Right atrium auricular region (tissue), 2 donors: Measurements from ENCODE around the gene REEP6. TPM values are rescaled to one million over a fixed set of nuclear protein-coding genes. Genes with fewer than 3 reads are reported as not detected.
"Not testable (repeated sequence)": the region's sequence is repeated elsewhere in the genome, so short reads cannot be mapped to it uniquely, and the experiment has no call there.

ENCODE experiments used
- DNase-seq: peaks from one replicate; pipeline ENCODE4 v3.0.0-alpha.2; 2019; ENCODE audit warnings: low spot score
- H3K27ac ChIP-seq, 2 donors: fragments of 200-600 bp; sonication (generic); 1 replicate in 1 of 2; 2 replicates in 1 of 2; pipeline ENCODE4 v1.5.1; 2016 to 2019
- H3K27me3 ChIP-seq, 2 donors: fragments of 200-600 bp; sonication (generic); one replicate each; pipeline versions ENCODE4 v1.5.1 to v1.6.0; 2017 to 2019
- H3K36me3 ChIP-seq: fragments of 200-600 bp; sonication (generic); one replicate; pipeline ENCODE4 v1.5.1; 2016
- H3K4me1 ChIP-seq, 2 donors: fragments of 200-600 bp; sonication (generic); one replicate each; pipeline versions ENCODE4 v1.5.1 to v1.6.0; 2017 to 2019
- H3K4me3 ChIP-seq, 2 donors: fragments of 200-600 bp; sonication (generic); 1 replicate in 1 of 2; 2 replicates in 1 of 2; pipeline ENCODE4 v1.5.1; 2017 to 2019; ENCODE audit warnings: mild to moderate bottlenecking in 1 of 2, moderate library complexity in 1 of 2
- H3K9me3 ChIP-seq, 2 donors: fragments of 200-600 bp; sonication (generic); one replicate each; pipeline ENCODE4 v1.5.1; 2019
- total RNA-seq, 2 donors: library from RNA; depleted of rRNA; stranded (reverse); fragments of >200 nt; gene quantifications; one replicate each; pipeline ENCODE4 v1.1.0, GENCODE V29; 2016
- TF ChIP-seq, protein P1 (sequence below), 2 donors: fragments of 200-600 bp; sonication (generic); IDR thresholded peaks; one replicate each; pipeline ENCODE4 v1.5.1; 2019; ENCODE audit warnings: antibody characterized with exemption in 2 of 2

REEP6 gene
- total RNA-seq, 2 donors from 2014 or later = 1.3 to 2.3 TPM

DNA sequence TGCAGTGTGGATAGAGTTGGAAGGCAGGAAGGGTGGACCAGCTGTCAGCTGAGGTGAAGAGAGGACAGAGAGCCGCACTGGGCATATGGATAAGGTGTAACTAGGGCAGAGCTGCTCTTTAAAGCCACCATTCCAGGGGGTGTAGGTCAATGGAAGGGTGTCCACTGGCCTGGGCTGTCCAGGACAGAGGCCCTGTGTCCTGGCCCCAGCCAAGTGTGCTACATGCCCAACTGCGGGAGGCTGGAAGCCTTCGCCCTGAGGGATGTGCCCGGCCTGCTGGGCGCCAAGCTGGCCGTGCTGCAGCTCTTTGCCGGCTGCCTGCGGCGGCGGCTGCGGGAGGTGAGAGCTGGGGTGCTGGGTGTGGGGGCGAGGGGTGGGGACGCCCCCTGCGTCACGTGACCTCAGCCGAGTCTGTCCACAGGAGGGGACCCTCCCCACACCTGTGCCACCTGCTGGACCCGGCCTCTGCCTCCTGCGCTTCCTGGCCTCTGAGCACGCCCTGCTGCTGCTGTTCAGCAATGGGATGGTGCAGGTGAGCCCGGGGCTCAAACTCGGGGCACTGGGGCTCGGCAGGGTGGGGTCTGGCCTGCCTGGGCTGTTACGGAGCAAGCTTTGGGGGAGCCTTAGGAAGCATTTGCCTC is 42.6 kb downstream of the REEP6 start:
- Histone ChIP-seq H3K27me3 (no peaks in the 10 kb centered on the region), H3K27ac (no peak overlapping the region), H3K4me1 (no peaks in the 10 kb centered on the region), H3K4me3 (no peak overlapping the region), H3K9me3 (no peaks in the 10 kb centered on the region), H3K36me3 (no peaks in the 10 kb centered on the region)
- TF ChIP-seq, protein P1, sequence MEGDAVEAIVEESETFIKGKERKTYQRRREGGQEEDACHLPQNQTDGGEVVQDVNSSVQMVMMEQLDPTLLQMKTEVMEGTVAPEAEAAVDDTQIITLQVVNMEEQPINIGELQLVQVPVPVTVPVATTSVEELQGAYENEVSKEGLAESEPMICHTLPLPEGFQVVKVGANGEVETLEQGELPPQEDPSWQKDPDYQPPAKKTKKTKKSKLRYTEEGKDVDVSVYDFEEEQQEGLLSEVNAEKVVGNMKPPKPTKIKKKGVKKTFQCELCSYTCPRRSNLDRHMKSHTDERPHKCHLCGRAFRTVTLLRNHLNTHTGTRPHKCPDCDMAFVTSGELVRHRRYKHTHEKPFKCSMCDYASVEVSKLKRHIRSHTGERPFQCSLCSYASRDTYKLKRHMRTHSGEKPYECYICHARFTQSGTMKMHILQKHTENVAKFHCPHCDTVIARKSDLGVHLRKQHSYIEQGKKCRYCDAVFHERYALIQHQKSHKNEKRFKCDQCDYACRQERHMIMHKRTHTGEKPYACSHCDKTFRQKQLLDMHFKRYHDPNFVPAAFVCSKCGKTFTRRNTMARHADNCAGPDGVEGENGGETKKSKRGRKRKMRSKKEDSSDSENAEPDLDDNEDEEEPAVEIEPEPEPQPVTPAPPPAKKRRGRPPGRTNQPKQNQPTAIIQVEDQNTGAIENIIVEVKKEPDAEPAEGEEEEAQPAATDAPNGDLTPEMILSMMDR (IDR thresholded peaks at IDR 0.05) = no peak
- DNase-seq = no peak

DNA sequence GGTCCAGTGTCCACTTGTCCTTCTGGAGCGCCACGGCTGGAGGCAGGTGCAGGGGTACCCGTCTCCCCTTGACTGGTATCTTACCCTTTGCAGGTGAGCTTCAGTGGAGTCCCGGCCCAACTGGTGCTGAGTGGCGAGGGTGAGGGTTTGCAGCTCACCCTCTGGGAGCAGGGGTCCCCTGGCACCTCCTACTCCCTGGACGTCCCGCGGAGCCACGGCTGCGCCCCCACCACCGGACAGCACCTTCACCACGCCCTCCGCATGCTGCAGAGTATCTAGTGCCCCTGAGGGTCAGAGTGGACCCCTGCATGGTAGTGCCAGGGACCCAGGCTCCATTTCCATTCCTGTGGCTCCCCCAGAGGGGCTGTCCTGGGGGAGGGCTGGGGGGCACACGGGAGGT is 44.0 kb downstream of the REEP6 start:
- no peak overlapping the region for H3K27ac ChIP-seq
- TF ChIP-seq, protein P1 (IDR thresholded peaks at IDR 0.05) = no peak
- peaks cover 0 to 7% of the 10 kb centered on the region in 2 donors for H3K4me1 ChIP-seq
- no peaks in the 10 kb centered on the region for H3K36me3 ChIP-seq
- no peak overlapping the region for H3K4me3 ChIP-seq
- H3K9me3 ChIP-seq = no peaks in the 10 kb centered on the region
- DNase-seq = no peak
- no peaks in the 10 kb centered on the region for H3K27me3 ChIP-seq

DNA sequence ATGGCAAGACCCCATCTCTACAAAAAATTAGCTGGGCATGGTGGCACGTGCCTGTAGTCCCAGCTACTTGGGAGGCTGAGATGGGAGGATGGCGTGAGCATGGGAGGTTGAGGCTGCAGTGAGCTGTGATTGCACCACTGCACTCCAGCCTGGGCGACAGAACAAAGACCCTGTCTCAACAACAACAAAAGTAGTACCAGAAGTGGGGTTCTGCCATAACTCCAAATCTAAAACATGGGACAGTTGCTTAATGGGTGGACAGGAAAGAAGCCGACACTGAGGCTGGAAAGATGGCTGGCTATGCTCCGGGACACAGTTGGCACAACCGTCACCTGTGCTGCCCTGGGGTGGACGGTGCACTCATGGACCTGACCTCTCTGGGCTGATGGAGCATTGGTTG is 44.7 kb downstream of the REEP6 start:
- H3K27me3 ChIP-seq, H3K4me3 ChIP-seq, DNase-seq, H3K36me3 ChIP-seq, H3K27ac ChIP-seq, H3K9me3 ChIP-seq: not testable (repeated sequence)
- peaks cover 0 to 14% of the 10 kb centered on the region in 2 donors for H3K4me1 ChIP-seq

DNA sequence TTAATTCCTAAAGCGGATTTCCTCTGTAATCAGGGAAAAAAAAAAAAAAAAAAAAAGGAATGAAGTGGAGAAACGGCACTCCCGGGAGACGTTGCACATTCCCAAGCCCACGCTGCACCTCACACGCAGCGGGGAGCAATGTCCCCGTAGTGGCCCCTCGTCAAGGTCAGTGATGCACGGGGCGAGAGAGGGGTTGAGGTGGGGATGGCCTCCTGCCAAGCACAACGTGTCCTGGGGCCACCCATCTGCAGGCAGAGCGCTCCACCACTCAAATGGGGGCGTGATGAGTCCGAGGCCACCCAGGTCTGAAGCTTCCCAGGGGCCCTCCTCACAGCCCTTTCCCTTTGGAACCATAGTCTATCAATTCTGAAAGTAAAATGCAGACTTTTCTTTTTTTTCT is 48.0 kb downstream of the REEP6 start:
- no peaks in the 10 kb centered on the region for H3K27me3 ChIP-seq
- no peaks in the 10 kb centered on the region for H3K36me3 ChIP-seq
- H3K4me1 ChIP-seq = peaks cover 0 to 15% of the 10 kb centered on the region in 2 donors
- no peak overlapping the region for H3K4me3 ChIP-seq
- TF ChIP-seq, protein P1 (IDR thresholded peaks at IDR 0.05) = no peak
- H3K27ac ChIP-seq = no peak overlapping the region
- H3K9me3 ChIP-seq = no peaks in the 10 kb centered on the region
- DNase-seq = no peak

DNA sequence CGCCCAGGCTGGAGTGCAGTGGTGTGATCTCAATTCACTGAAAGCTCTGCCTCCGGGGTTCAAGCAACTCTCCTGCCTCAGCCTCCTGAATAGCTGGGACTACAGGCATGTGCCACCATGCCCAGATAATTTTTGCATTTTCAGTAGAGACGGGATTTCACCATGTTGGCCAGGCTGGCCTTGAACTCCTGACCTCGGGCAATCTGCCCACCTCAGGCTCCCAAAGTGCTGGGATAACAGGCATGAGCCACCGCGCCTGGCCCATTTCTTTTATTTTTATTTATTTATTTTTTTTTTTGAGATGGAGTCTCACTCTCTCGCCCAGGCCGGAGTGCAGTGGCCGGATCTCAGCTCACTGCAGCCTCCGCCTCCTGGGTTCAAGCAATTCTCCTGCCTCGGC is 48.8 kb downstream of the REEP6 start:
- not testable (repeated sequence) for H3K9me3 ChIP-seq, H3K27ac ChIP-seq, H3K4me3 ChIP-seq, H3K27me3 ChIP-seq, DNase-seq, H3K36me3 ChIP-seq
- peaks cover 0 to 15% of the 10 kb centered on the region in 2 donors for H3K4me1 ChIP-seq

DNA sequence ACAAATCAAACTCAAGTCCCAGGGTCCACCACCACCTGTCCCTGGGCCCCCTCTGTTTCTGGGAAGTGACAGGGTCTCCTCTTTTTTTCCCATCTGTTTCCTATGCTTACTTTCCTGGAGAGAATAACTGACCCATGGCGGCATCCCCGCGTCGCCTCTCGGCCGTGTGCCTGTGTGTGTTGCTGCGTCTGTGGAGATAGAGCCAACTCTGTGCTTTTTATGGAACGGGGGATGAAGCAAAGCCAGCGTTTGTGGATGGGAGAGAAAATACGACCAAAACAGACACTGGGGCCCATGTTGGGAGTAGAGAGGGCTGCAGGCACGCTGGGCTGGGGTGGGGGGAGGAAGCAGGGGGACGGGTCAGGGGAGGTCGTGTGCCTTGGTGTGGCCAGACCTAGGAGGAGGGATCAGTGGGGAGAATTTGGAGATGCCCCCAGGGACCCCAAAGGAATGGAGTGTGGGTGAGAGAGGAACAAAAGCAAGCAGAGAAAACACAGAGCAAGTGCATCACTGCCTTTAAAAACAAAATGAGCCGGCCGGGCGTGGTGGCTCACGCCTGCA is 49.5 kb downstream of the REEP6 start:
- no peak overlapping the region for H3K27ac ChIP-seq
- no peak overlapping the region for H3K4me3 ChIP-seq
- H3K36me3 ChIP-seq = no peaks in the 10 kb centered on the region
- no peak for DNase-seq
- TF ChIP-seq, protein P1 (IDR thresholded peaks at IDR 0.05) = no peak
- peaks cover 0 to 15% of the 10 kb centered on the region in 2 donors for H3K4me1 ChIP-seq
- no peaks in the 10 kb centered on the region for H3K27me3 ChIP-seq
- no peaks in the 10 kb centered on the region for H3K9me3 ChIP-seq

Other genes with a start within 250 kb of the REEP6 start
- gene ATP5F1D, start 249.4 kb upstream of the REEP6 start, total RNA-seq = 100 to 1,000 TPM; 193 to 269 TPM
- gene MIDN, start 242.6 kb upstream of the REEP6 start, total RNA-seq = 10 to 100 TPM; 42.1 to 42.2 TPM
- gene CIRBP, start 221.8 kb upstream of the REEP6 start, total RNA-seq = 100 to 1,000 TPM; 288 to 385 TPM
- 10 to 100 TPM; 28.9 to 29.8 TPM for gene FAM174C, start 215.7 kb upstream of the REEP6 start, total RNA-seq
- not detected for gene EFNA2, start 205.3 kb upstream of the REEP6 start, total RNA-seq
- 100 to 1,000 TPM; 234 to 326 TPM for gene NDUFS7, start 107.3 kb upstream of the REEP6 start, total RNA-seq
- gene GAMT, start 89.6 kb upstream of the REEP6 start, total RNA-seq = 10 to 100 TPM; 45.8 to 92.5 TPM
- gene DAZAP1, start 83.6 kb upstream of the REEP6 start, total RNA-seq = 10 to 100 TPM; 32.6 to 47.5 TPM
- 1,000 to 10,000 TPM; 1,712 to 2,156 TPM for gene RPS15, start 52.8 kb upstream of the REEP6 start, total RNA-seq
- gene APC2, start 41.1 kb upstream of the REEP6 start, total RNA-seq = under 1 TPM; 0.04 to 0.35 TPM
- gene C19orf25, start 12.0 kb upstream of the REEP6 start, total RNA-seq = 10 to 100 TPM; 19.1 to 22.3 TPM
- 1 to 10 TPM; 1.0 to 4.4 TPM for gene PCSK4, start 831 bp upstream of the REEP6 start, total RNA-seq
- 10 to 100 TPM; 14.5 to 27.2 TPM for gene ADAMTSL5, start 21.8 kb downstream of the REEP6 start, total RNA-seq
- gene PLK5, start 32.9 kb downstream of the REEP6 start, total RNA-seq = not detected
- gene MEX3D, start 77.1 kb downstream of the REEP6 start, total RNA-seq = 10 to 100 TPM in 1 of 2 donors, 1 to 10 TPM in 1; 7.5 to 17.0 TPM
- gene MBD3, start 101.7 kb downstream of the REEP6 start, total RNA-seq = 10 to 100 TPM; 64.3 to 86.8 TPM
- 100 to 1,000 TPM; 172 to 191 TPM for gene UQCR11, start 114.3 kb downstream of the REEP6 start, total RNA-seq
- gene TCF3, start 161.4 kb downstream of the REEP6 start, total RNA-seq = 10 to 100 TPM; 18.5 to 28.7 TPM